Measurements from ENCODE around the gene GALM. TPM values are rescaled to one million over a fixed set of nuclear protein-coding genes. Genes with fewer than 3 reads are reported as not detected.

The GALM gene
- total and polyA plus RNA-seq, 2 of the 13 experiments (the other 11 are each of a cell fraction or from before 2014, with no cell fraction given), result 65.5 to 90.0 TPM

DNA sequence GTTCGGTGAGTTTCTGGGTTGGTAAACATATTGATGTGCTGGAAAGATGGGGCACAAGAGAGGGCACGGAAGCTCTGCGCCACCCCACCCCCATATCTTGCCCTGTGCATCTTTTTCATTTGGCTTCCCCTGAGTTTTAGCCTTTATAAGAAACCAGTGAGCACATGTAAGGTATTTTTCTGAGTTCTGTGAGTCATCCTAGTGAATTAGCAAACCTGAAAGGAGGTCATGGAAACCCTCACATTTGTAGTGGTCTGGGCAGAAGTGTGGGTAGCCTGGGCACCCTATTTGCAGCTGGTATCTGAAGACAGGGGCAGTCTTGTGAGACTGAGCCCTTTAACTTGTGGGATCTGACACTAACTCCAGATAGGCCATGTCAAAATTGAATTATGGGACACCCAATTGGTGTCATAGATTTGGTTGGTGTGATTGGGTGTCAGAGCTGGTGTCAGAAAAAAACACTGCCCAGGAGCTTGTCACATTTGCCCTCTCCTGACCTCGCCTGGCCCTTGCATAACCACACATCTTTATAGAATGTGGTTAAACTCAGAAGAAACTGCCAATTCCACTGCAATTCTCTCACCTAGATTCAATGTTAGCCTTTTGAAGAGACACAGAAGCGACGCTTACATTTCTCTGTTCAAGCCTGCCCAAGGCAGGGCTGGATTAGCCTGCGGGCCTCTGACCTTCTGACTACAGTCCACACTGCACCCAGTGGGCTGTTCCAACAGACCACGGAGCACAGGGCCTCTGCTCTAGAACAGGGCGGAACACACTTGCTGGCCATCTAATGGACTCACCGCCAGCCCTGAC lies 12.0 kb upstream of the GALM start (continued):
- peak; percentile 51; the same call in 1 of the 2 replicates for TF ChIP-seq ARID5B (CRISPR knock-in tag; IDR thresholded peaks at IDR 0.05)
- TF ChIP-seq NFE2L2 (IDR thresholded peaks at IDR 0.05; ENCODE audit: low read length), result no peak
- 0 out of 2 replicates have a peak, but pooled peaks have one; percentile 34 for TF ChIP-seq YEATS2 (CRISPR knock-in tag; IDR thresholded peaks at IDR 0.05; ENCODE audit: borderline replicate concordance)
- no peak for TF ChIP-seq TBL1XR1 (IDR thresholded peaks at IDR 0.05; ENCODE audit: borderline replicate concordance, low read length, partially characterized antibody)
- peak; percentile 97; the same call in 1 of the 2 replicates for TF ChIP-seq ZNF292 (CRISPR knock-in tag; IDR thresholded peaks at IDR 0.05; ENCODE audit: borderline replicate concordance, low read depth)
- 0 out of 2 replicates have a peak, but pooled peaks have one; percentile 49 for TF ChIP-seq KLF6 (CRISPR knock-in tag; IDR thresholded peaks at IDR 0.05)
- TF ChIP-seq ZNF296 (CRISPR knock-in tag; conservative IDR thresholded peaks at IDR 0.05), result peak; percentile 82; the same call in 1 of the 2 replicates
- TF ChIP-seq ISL2 (CRISPR knock-in tag; IDR thresholded peaks at IDR 0.05), result peak; percentile 13; the same call in 1 of the 2 replicates
- peak; percentile 25; the same call in 1 of the 2 replicates for TF ChIP-seq ZMYM4 (CRISPR knock-in tag; IDR thresholded peaks at IDR 0.05)
- no peak for TF ChIP-seq ZNF264 (CRISPR knock-in tag; IDR thresholded peaks at IDR 0.05)
- no peak for TF ChIP-seq SIN3A (IDR thresholded peaks at IDR 0.05; ENCODE audit: borderline replicate concordance, low read depth, low read length)
- TF ChIP-seq, protein P1, sequence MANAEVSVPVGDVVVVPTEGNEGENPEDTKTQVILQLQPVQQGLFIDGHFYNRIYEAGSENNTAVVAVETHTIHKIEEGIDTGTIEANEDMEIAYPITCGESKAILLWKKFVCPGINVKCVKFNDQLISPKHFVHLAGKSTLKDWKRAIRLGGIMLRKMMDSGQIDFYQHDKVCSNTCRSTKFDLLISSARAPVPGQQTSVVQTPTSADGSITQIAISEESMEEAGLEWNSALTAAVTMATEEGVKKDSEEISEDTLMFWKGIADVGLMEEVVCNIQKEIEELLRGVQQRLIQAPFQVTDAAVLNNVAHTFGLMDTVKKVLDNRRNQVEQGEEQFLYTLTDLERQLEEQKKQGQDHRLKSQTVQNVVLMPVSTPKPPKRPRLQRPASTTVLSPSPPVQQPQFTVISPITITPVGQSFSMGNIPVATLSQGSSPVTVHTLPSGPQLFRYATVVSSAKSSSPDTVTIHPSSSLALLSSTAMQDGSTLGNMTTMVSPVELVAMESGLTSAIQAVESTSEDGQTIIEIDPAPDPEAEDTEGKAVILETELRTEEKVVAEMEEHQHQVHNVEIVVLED (CRISPR knock-in tag; IDR thresholded peaks at IDR 0.05; ENCODE audit: borderline replicate concordance), result 0 out of 2 replicates have a peak, but pooled peaks have one; percentile 15
- no peak for TF ChIP-seq ZNF234 (CRISPR knock-in tag; conservative IDR thresholded peaks at IDR 0.05)
- TF ChIP-seq ZKSCAN1 (IDR thresholded peaks at IDR 0.05; ENCODE audit: low read length), result peak; percentile 43; the same call in 1 of the 2 replicates
- TF ChIP-seq ZNF263 (CRISPR knock-in tag; IDR thresholded peaks at IDR 0.05), result no peak
- TF ChIP-seq THAP8 (CRISPR knock-in tag; IDR thresholded peaks at IDR 0.05; ENCODE audit: borderline replicate concordance), result 0 out of 2 replicates have a peak, but pooled peaks have one; percentile 39
- TF ChIP-seq NRL (CRISPR knock-in tag; IDR thresholded peaks at IDR 0.05; ENCODE audit: borderline replicate concordance), result no peak
- TF ChIP-seq U2AF1 (optimal IDR thresholded peaks at IDR 0.05; ENCODE audit: low read depth, low read length), result peak; percentile 4
- peak; percentile 86 for TF ChIP-seq WIZ (CRISPR knock-in tag; IDR thresholded peaks at IDR 0.05)
- TF ChIP-seq MEIS1 (CRISPR knock-in tag; IDR thresholded peaks at IDR 0.05; ENCODE audit: borderline replicate concordance), result 0 out of 2 replicates have a peak, but pooled peaks have one; percentile 56
- TF ChIP-seq ERF (CRISPR knock-in tag; IDR thresholded peaks at IDR 0.05), result peak; percentile 46
- TF ChIP-seq HNF4A (CRISPR knock-in tag; IDR thresholded peaks at IDR 0.05), result peak; percentile 81

Data from HepG2 (cell line).